ENCODE data around the gene KCTD14. TPM values are rescaled to one million over a fixed set of nuclear protein-coding genes. Genes with fewer than 3 reads are reported as not detected.

KCTD14 gene
- total and polyA plus RNA-seq, 2 of the 8 experiments (the other 6 are each of a cell fraction or from before 2014, with no cell fraction given) = 21.6 to 24.9 TPM

GRCh38 chr11:78010755-78011154 is 12.3 kb downstream of the KCTD14 start (continued):
- TF ChIP-seq SRF (IDR thresholded peaks at IDR 0.05; ENCODE audit: low read depth, low read length) (no peak), POLR2AphosphoS5 (IDR thresholded peaks at IDR 0.05; ENCODE audit: low read depth, low read length) (no peak), HDAC6 (IDR thresholded peaks at IDR 0.05; ENCODE audit: low read depth, low read length) (no peak)
